ENCODE data around the gene ZNF844. TPM values are rescaled to one million over a fixed set of nuclear protein-coding genes. Genes with fewer than 3 reads are reported as not detected.
"Not testable (repeated sequence)": the region's sequence is repeated elsewhere in the genome, so short reads cannot be mapped to it uniquely, and the experiment has no call there.

Gene ZNF844
- total RNA-seq, 4 donors from 2014 or later, result 16.4 to 25.6 (median 21.0) TPM

DNA sequence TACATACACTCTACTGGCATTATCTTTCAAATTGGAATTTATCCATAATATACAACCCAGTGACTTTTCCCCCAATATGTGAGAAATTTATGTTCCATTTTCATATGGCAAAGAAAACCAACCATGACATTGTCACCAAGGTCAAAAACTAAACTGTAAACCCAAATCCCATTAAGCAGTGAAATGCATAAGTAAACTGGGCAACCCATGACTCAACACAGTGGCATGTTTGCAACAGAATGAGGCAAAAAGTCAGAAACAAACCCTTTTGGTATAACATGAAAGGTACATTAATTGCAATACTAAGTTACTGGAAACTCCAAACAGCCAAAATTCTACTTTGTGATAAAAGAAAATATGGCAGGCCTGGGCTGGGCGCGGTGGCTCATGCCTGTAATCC lies 16.7 kb upstream of the ZNF844 start:
- Histone ChIP-seq H3K4me1 (peaks cover 6 to 8% of the 10 kb centered on the region in 2 donors), H3K36me3 (no peaks in the 10 kb centered on the region), H3K27ac (no peak overlapping the region), H3K9me3 (no peaks in the 10 kb centered on the region), H3K27me3 (no peaks in the 10 kb centered on the region), H3K4me3 (replicated peaks in 1 of 3) (no peak overlapping the region)
- 95 to 97% methylated on average over 2 of the region's 2 CpGs for WGBS, 2 donors
- no peak for TF ChIP-seq CTCF (IDR thresholded peaks at IDR 0.05)
- no peak for TF ChIP-seq POLR2A (IDR thresholded peaks at IDR 0.05)
- no peak for DNase-seq
- intact Hi-C loops (cut with DNase I), result no loop called here

GRCh38 chr19:12052091-12052496 lies 12.4 kb upstream of the ZNF844 start:
- no peaks in the 10 kb centered on the region for H3K36me3 ChIP-seq
- H3K4me3 ChIP-seq (replicated peaks in 1 of 3), result peak overlapping the region; percentile 22 to 60 (median 45)
- H3K27me3 ChIP-seq, result no peaks in the 10 kb centered on the region
- no peaks in the 10 kb centered on the region for H3K9me3 ChIP-seq
- peaks cover 6 to 8% of the 10 kb centered on the region in 2 donors for H3K4me1 ChIP-seq
- no peak for DNase-seq
- peak overlapping the region in 2 of 3 donors; percentile 49 to 73 for H3K27ac ChIP-seq
- intact Hi-C loops (cut with DNase I), result loop anchor here (10.0 kb wide), 1 partner anchor 87 kb away; the partner anchor contains the start of gene ZNF763
- WGBS, 2 donors, result 1 to 2% methylated on average over 14 of the region's 14 CpGs
- TF ChIP-seq POLR2A (IDR thresholded peaks at IDR 0.05), result no peak
- no peak for TF ChIP-seq CTCF (IDR thresholded peaks at IDR 0.05)

- H3K27ac ChIP-seq, result peak within 1 kb of the TSS; percentile 49 to 73 (median 54)
- H3K4me1 ChIP-seq, result peaks cover 6 to 8% of the 10 kb centered on the region in 2 donors
- peak within 1 kb of the TSS; percentile 22 to 60 (median 45) for H3K4me3 ChIP-seq (replicated peaks in 1 of 3)
- intact Hi-C loops (cut with DNase I), result loop anchor here (10.0 kb wide), 1 partner anchor 88 kb away; the partner anchor contains the start of gene ZNF763
- no peaks in the 10 kb centered on the region for H3K36me3 ChIP-seq
- 0 to 2% methylated on average over 19 to 25 of the region's 46 CpGs for WGBS, 2 donors
- no peaks in the 10 kb centered on the region for H3K9me3 ChIP-seq
- peak; percentile 99 for DNase-seq
- no peaks in the 10 kb centered on the region for H3K27me3 ChIP-seq
- TF ChIP-seq POLR2A (IDR thresholded peaks at IDR 0.05) (peak in 1 of 2 donors; percentile 100), CTCF (IDR thresholded peaks at IDR 0.05) (peak in 2 of 6 experiments; percentile 27 to 33)
These were observed 11.9 kb upstream of the ZNF844 start, which contains the start of gene ZNF878 for GRCh38 chr19:12052497-12053169. Gene ZNF878 (minus strand): TSS chr19:12052961. CDS start chr19:12052801, 160 bp downstream.

DNA sequence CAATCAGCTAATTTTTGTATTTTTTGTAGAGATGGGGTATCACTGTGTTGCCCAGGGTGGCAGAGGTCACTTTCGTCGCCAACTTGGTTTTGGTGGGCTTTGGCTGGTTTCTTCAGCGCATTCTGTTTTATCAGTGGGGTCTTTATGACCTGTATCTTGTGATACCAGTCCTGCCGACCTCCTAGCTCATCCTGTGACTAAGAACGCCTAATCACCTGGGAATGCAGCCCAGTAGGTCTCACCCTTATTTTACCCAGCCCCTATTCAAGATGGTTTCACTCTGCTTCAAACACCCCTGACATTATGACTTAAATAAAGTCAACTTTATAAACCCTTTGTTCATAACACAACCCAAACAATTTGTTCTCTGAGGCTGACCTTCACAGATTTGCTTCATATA lies 8.7 kb upstream of the ZNF844 start:
- H3K27me3 ChIP-seq, result no peaks in the 10 kb centered on the region
- DNase-seq, result no peak
- intact Hi-C loops (cut with DNase I), result loop anchor here (10.0 kb wide), 1 partner anchor 91 kb away; the partner anchor contains the start of gene ZNF763
- H3K9me3 ChIP-seq, result no peaks in the 10 kb centered on the region
- TF ChIP-seq POLR2A (IDR thresholded peaks at IDR 0.05) (no peak), CTCF (IDR thresholded peaks at IDR 0.05) (no peak)
- H3K4me1 ChIP-seq, result peaks cover 6 to 8% of the 10 kb centered on the region in 2 donors
- H3K27ac ChIP-seq, result no peak overlapping the region
- no peak overlapping the region for H3K4me3 ChIP-seq (replicated peaks in 1 of 3)
- H3K36me3 ChIP-seq, result no peaks in the 10 kb centered on the region
- 87 to 96% methylated on average over 5 of the region's 5 CpGs for WGBS, 2 donors

DNA sequence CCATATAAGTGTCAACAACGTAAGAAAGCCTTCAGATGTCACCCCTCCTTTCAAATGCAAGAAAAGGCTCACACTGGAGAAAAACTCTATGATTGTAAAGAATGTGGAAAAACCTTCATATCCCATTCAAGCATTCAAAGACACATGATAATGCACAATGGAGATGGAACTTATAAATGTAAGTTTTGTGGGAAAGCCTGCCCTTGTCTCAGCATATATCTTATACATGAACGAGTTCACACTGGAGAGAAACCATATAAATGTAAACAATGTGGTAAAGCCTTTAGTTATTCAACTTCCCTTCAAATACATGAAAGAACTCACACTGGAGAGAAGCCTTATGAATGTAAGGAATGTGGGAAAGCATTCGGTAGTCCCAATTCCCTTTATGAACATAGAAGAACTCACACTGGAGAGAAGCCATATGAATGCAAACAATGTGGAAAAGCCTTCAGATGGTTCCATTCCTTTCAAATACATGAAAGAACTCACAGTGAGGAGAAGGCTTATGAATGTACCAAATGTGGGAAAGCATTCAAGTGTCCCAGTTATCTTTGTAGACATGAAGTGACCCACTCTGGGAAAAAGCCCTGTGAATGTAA lies 11.1 kb downstream of the ZNF844 start:
- no peaks in the 10 kb centered on the region for H3K9me3 ChIP-seq
- no peak for TF ChIP-seq CTCF (IDR thresholded peaks at IDR 0.05)
- DNase-seq, result no peak
- peaks cover 35 to 50% of the 10 kb centered on the region in 2 donors for H3K36me3 ChIP-seq
- no peaks in the 10 kb centered on the region for H3K27me3 ChIP-seq
- H3K4me1 ChIP-seq, result no peaks in the 10 kb centered on the region
- intact Hi-C loops (cut with DNase I), result loop anchor here (10.0 kb wide), 1 partner anchor 161 kb away; no protein-coding TSS in a partner anchor
- WGBS, 2 donors, result 95% methylated on average over 3 of the region's 3 CpGs
- H3K4me3 ChIP-seq (replicated peaks in 1 of 3), result no peak overlapping the region
- H3K27ac ChIP-seq, result no peak overlapping the region

GRCh38 chr19:12076331-12076730 lies 11.8 kb downstream of the ZNF844 start:
- H3K36me3 ChIP-seq, result peaks cover 35 to 50% of the 10 kb centered on the region in 2 donors
- not testable (repeated sequence) for H3K27ac ChIP-seq; H3K4me1 ChIP-seq; H3K4me3 ChIP-seq (replicated peaks in 1 of 3); H3K9me3 ChIP-seq; DNase-seq; H3K27me3 ChIP-seq
- intact Hi-C loops (cut with DNase I), result loop anchor here (10.0 kb wide), 1 partner anchor 162 kb away; no protein-coding TSS in a partner anchor
- WGBS, 2 donors, result 91 to 93% methylated on average over 3 of the region's 3 CpGs
